DMS153 treated with DMSO at 0.1 percent for 48 hours (cell line): ENCODE results near the gene VANGL2.
A peak's percentile ranks its signal among the peaks of the same experiment; 100 is the strongest.

Source experiments
- DNase-seq: peaks from one replicate; lab custom pipeline; 2025; ENCODE audit not compliant: unreplicated experiment; lab: John Stamatoyannopoulos, UW

VANGL2 gene

DNA sequence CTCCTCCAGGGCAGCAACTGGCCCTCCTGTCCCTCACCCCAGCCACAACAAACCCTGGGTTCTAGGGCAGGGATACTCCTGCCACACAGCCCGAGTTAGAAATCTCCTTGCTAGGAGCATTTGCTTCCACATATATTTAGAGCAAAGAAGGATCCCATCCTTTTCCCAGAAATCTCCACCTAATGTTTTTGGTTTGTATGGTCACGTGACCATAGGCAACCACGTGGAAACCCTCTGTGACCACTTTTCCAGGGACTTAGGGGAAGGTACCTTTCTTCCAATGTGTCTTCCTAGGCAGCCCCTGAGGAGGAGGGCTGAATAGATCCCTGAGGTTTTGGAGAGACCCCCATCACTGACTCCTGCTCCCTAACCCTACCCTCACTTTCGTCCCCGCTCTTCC lies 25.5 kb downstream of the VANGL2 start:
- DNase-seq, result no peak

DNA sequence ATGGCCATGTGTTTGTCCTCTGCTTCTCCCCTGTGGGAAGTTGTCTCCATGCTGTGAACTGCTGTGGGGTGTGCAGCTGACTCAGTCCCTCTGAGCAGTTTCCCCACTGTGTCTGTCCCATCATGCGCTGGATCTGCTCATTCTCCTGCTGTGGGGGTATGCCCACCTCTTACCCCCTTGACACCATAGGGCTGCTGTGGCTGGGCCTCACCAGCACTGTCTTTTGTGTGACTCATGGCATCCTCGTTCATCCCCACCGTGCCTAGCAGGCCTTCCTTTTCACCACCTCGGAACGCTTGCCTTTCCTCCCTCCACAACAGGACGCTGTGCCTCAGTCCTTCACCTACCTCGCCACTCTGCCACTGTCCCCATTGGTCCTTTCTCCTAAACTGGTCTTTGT lies 27.3 kb downstream of the VANGL2 start:
- no peak for DNase-seq

DNA sequence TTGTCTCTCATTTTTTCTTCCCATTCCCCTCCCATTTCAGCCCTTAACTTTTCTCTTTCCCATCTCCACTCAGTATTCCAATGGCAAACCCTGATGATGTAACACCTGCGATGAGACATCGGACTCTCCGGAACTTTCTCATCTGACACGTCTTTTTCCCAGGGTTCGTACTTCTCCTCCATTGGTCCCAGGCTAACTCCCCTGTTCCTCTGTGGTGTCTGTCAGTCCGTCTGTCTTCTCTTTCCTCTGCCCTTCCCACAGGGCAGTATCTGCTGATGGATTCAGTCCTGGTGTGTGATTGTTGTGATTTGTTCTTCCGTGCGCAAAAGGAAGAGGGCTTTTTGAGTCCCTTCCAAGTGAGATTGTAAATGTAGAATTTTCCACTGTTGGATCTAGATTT lies 27.7 kb downstream of the VANGL2 start:
- DNase-seq, result no peak

DNA sequence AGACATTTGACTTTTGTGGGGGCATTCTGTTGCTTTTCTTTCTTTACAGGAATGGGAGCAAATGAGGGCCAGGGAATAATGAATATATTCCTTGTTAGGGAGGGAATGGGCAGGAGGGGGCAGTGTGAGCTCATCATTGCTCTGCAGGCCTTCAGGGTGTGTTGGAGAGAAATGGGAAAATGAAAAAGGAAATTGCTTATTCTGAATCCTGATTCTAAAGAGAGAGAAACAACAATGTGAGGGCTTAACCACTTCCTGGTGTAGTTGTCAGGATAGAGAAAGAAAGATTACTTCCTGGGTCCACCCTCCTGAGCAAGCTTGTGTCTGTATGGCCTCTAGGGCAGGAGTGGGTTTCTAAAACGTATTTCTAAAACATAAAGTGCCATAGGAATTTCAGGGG lies 28.3 kb downstream of the VANGL2 start:
- peak; percentile 90 for DNase-seq

- no peak for DNase-seq
These were observed 28.8 kb downstream of the VANGL2 start for GRCh38 chr1:160429125-160429561.

- no peak for DNase-seq
These were observed 29.6 kb downstream of the VANGL2 start for GRCh38 chr1:160429702-160430535.

- DNase-seq, result no peak
These were observed 30.6 kb downstream of the VANGL2 start for GRCh38 chr1:160431006-160431405.

GRCh38 chr1:160431571-160431970 lies 31.2 kb downstream of the VANGL2 start:
- DNase-seq, result no peak

- no peak for DNase-seq
These were observed 32.0 kb downstream of the VANGL2 start for GRCh38 chr1:160432371-160432786.

GRCh38 chr1:160436966-160437365 lies 36.6 kb downstream of the VANGL2 start:
- no peak for DNase-seq

DNA sequence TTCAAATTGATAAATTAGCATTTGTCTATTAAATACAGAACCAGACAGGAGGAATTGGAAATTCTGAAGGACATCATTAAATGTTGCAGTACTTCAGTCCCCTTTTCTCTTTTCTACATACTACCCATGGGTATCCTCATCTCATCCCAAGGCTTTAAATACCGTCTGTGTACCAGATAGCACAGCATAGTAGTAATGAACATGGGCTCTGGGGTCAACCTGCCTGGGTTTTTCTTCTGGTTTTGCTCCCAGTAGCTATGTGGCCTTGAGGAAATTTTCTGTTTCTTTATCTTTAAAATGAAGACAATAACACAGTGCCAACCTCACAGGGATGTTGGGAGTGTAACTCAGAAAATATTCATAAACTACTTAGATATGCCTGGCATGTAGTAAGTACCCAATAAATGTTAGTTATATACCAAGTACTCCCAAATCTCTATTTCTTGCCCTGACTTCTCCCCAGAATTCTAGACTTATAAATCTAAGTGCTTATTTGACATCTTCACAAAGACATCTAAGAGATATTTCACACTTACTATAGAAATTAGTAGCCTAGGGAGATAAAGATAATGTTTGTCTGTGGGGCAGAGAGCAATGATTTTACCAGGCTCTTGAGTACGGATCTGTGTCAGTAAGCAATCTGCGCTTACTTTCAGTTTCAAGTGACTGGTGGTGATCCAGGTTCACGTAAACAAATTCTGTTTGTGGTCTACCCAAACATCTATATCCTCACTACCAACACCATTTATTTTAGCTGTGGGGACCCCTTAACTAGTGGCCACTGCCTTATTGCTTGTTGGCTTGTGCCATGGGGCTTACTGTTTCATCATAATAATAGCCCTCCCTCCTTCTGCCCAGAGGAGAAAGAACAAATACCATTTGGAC lies 37.3 kb downstream of the VANGL2 start:
- DNase-seq, result no peak

DNA sequence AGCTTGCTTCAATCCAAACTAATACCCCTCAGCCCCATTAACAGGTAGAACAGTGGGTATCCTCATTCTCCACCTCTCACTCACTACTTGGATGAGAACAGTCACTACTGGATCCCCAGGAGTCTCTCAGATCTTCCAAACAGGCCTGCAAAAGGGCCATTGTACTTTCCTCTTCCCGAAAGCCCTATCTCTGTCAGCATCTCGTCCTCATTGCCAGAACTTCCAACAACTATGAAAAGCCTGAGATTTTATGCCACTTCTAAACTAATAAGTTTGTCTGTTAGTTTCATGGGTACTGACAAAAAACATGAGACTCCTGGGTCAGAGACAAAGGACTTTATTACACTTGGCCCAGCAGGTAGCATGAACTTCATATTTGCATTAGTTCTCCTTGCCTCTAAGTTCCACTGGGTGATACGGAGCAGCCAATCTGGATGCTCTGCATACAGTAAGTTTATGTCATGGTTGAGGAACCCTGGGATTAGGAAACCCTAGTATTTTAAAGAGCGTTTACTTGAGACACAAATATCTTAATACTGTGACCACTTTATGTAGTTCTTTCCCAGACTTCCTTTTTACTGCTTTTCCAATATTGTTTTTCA lies 38.1 kb downstream of the VANGL2 start:
- DNase-seq, result no peak

- no peak for DNase-seq
These were observed 38.6 kb downstream of the VANGL2 start for GRCh38 chr1:160438935-160439334.

DNA sequence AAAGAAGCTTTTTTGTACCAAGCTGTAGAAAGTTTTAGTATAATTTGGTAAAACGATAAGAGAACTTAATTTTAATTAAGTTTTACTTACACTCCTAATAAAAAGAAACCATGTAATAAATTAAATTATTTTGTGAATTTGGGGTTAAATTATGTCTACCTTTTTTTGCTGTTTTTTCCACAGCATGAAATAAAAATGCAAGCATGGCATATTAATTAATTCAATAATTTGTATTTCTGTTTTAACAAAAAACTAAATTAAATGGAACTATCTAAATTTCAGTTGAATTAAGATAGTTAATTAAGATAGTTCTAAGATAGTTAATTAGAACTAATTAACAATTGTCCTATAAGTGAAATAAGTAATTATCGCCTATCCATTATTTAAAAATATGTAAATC lies 39.4 kb downstream of the VANGL2 start:
- no peak for DNase-seq

- no peak for DNase-seq
These were observed 46.7 kb downstream of the VANGL2 start for GRCh38 chr1:160446945-160447600.

DNA sequence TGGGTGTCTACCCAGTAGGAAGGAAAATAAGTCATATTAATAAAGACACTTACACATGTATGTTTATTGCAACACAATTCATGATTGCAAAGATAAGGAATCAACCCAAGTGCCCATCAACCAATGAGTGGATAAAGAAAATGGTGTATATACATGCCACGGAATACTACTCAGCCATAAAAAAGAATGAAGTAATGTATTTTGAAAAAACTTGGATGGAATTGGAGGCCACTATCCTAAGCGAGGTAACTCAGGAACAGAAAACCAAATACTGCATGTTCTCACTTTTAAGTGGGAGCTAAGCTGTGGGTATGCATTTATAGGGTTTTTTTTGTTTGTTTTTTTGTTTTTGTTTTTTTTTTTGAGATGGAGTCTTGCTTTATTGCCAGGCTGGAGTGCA lies 49.1 kb downstream of the VANGL2 start:
- DNase-seq, result no peak

GRCh38 chr1:160451119-160451858 lies 50.9 kb downstream of the VANGL2 start:
- peak; percentile 37 for DNase-seq

- DNase-seq, result no peak
These were observed 51.5 kb downstream of the VANGL2 start for GRCh38 chr1:160451859-160452232.

DNA sequence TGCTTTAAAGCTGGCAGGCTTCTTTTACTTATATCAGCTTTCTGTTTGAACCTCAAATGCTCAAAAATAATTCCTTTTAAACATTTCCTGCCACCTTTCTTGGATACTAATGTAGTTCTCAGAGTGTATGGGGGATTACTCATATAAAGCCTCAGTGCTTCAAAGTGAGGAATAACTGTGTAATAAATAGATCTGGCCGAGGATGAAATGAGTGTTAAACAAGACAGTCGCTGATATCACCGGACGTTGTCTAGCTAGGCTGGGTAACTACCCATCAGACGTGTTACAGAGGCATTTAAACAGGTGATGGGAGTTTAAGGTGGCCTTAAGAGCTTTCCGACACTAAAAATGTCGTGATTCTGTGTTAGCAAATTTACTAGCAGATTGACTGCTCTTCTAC lies 53.1 kb downstream of the VANGL2 start:
- DNase-seq, result no peak

DNA sequence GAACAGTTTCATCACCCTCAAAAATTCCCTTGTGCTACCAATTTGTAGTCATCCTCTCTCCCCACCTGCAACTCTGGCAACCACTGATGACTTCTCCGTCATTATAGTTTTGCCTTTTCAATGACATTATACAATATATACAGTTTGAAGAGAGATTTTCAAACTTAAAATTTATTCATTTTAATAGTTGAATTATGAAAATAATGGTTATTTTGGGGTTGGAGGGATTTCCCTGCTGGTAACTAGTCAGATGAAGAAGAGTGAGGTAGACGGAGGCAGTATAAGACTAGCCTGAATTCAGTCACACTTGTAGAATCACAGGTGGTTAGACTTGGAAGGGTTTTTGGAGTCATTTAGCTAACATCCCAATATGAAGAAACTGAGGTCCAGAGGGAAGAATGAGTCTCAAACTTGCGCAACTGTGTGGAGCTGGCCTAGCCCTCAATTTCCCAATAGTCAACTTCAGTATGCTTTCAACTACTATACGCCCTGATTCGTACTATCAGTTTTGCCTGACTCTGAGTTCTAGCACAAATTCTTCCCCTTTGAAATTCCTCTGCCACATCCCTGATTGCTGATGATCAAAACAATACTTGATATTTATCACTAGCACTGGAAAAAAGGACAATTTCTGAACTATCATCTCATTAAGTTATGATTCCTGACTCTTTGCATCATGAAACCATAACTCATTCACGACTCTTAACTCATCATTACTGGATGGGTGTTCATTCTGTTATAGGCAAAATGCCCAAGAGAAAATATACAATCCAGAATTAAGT lies 54.2 kb downstream of the VANGL2 start:
- no peak for DNase-seq
